Lower leg skin (tissue), 4 donors: ENCODE measurements around the gene KCTD16. TPM values are rescaled to one million over a fixed set of nuclear protein-coding genes. Genes with fewer than 3 reads are reported as not detected.

Experiments
- DNase-seq, 2 donors: peaks; one replicate each; pipeline ENCODE4 v3.0.0-alpha.2; 2019; ENCODE audit warnings: low spot score in 2 of 2
- H3K4me3 ChIP-seq: fragments of 200-600 bp; sonication (generic); 2 replicates; pipeline ENCODE4 v1.5.1; 2017; ENCODE audit warnings: mild to moderate bottlenecking, low read depth; ENCODE audit not compliant: poor library complexity, severe bottlenecking
- POLR2A ChIP-seq, 2 donors: fragments of 450-650 bp; IDR thresholded peaks; one replicate each; pipeline ENCODE4 v1.6.1; 2016 to 2017; ENCODE audit warnings: antibody characterized with exemption in 2 of 2, mild to moderate bottlenecking in 1 of 2, moderate library complexity in 1 of 2
- WGBS, 2 donors: methylation state at CpG; one replicate each; pipeline ENCODE4 v1.1.5; 2018; 5-methylcytosine and 5-hydroxymethylcytosine counted together
- intact Hi-C: fragments of 100-400 bp; cut with DNase I; formaldehyde crosslinking; loops from one replicate; pipeline ENCODE4 v1.15.0; 2023; ENCODE audit warnings: low total_unique reads
- total RNA-seq, 4 donors: library from RNA; depleted of rRNA; stranded (reverse); fragments of >200 nt; gene quantifications; one replicate each; pipeline ENCODE4 v1.1.0, GENCODE V29; 2016
- TF ChIP-seq, protein P1 (sequence below), 3 donors: fragments of 450-650 bp; IDR thresholded peaks; one replicate each; pipeline ENCODE4 v1.5.1; 2016; ENCODE audit warnings: antibody characterized with exemption in 3 of 3, mild to moderate bottlenecking in 3 of 3, moderate library complexity in 2 of 3

KCTD16 gene
- total RNA-seq, 4 donors from 2014 or later: not detected

DNA sequence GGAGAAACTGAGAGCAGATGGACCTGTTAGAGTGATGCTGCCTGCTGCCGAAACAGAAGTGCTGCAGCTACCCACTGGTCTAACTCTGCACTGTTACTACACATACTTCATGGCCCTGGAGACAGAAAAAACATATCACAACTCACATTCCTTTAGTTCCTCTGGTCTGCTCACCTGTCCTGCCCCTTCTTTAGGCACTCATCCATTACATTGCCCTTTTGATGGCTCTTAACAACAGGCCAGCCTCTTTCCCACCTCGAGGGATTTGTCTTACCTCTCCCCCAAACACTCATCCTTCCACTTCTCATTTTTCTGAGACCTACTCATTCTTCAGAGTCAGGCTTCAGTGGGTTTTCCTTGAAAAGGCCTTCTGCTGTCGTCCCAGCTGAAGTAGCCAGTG, 49.2 kb downstream of the KCTD16 start:
- intact Hi-C loops: no loop called here
- H3K4me3 ChIP-seq: no peak overlapping the region

DNA sequence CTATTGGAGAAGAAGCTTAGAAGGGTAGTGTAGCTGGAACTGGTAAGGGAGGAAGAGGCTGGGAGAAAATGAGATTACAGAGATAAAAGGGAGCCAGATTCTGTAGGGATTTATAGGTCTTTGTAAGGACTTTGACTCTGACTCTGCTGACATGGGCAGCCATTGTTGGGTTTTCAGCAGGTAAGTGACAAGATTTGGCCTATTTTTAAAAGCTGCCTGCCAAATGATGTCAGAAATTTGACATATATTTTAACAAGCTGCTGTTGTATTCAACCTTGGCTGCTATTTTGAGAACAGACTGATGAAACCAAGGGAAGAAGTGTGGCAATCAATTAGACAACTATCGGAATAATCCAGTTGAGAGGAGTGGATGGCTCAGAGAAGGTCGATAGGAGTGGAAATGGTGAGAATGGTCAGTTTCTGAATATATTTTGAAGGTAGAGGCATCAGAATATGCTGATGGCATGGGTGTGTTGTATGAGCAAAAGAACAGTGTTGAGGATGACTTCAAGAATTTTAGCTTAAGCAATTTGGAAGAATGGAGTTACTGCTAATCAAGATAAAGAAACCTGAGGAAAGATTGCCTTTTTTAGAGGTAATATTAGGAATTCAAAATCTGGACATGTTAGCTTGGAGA, 56.8 kb downstream of the KCTD16 start:
- intact Hi-C loops: no loop called here
- no peak for TF ChIP-seq POLR2A (IDR thresholded peaks at IDR 0.05)
- TF ChIP-seq, protein P1, sequence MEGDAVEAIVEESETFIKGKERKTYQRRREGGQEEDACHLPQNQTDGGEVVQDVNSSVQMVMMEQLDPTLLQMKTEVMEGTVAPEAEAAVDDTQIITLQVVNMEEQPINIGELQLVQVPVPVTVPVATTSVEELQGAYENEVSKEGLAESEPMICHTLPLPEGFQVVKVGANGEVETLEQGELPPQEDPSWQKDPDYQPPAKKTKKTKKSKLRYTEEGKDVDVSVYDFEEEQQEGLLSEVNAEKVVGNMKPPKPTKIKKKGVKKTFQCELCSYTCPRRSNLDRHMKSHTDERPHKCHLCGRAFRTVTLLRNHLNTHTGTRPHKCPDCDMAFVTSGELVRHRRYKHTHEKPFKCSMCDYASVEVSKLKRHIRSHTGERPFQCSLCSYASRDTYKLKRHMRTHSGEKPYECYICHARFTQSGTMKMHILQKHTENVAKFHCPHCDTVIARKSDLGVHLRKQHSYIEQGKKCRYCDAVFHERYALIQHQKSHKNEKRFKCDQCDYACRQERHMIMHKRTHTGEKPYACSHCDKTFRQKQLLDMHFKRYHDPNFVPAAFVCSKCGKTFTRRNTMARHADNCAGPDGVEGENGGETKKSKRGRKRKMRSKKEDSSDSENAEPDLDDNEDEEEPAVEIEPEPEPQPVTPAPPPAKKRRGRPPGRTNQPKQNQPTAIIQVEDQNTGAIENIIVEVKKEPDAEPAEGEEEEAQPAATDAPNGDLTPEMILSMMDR (IDR thresholded peaks at IDR 0.05): no peak
- DNase-seq: no peak
- no peak overlapping the region for H3K4me3 ChIP-seq
- WGBS, 2 donors: 75 to 81% methylated on average over 2 of the region's 2 CpGs

More for the DNA sequence above, 49.2 kb downstream of the KCTD16 start:
- WGBS, 2 donors: 71 to 74% methylated on average over 3 of the region's 3 CpGs
- TF ChIP-seq POLR2A (IDR thresholded peaks at IDR 0.05): no peak
- TF ChIP-seq, protein P1 (IDR thresholded peaks at IDR 0.05): no peak
- DNase-seq: no peak

DNA sequence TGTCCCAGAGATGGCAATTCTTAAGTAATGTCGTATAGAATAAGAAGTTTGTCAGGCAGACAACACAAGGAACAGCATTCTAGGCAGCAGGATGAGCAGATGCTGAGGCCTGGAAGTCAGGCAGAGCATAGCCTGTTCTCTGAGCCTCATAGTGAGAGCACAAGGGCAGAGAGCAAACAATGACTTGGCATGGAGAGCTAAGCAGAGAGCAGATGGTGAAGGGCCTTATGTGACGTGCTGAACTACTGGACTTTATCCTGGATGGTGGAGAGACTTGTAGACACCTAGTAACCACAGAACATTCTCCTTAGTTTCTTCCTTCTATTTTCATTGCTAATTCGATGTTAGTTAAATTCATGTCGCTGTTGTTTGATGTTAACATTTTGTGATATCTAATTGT, 60.1 kb downstream of the KCTD16 start:
- 85% methylated on average over 4 of the region's 4 CpGs for WGBS, 2 donors
- no peak overlapping the region for H3K4me3 ChIP-seq
- intact Hi-C loops: no loop called here
- TF ChIP-seq, protein P1 (IDR thresholded peaks at IDR 0.05): no peak
- TF ChIP-seq POLR2A (IDR thresholded peaks at IDR 0.05): no peak
- DNase-seq: no peak

DNA sequence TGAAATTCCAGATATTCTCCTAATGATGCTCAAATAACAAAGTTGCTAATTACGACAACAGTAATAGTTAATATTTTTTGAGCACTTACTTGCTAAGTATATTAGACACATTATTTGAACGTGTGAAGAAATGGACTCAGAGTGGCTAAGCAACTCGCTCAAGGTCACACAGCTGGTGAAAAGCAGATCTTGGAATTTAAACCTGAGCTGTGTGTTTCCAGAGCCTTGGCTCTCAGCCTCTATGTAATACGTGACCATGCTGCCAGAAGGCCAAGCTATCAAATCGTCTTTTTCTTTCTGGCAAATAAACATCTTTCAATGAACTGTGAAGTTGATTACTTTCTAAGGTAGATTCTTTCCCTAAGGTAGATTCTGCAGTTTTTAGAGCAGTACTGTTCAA, 61.6 kb downstream of the KCTD16 start:
- 88 to 89% methylated on average over 5 of the region's 5 CpGs for WGBS, 2 donors
- H3K4me3 ChIP-seq: no peak overlapping the region
- no peak for DNase-seq
- TF ChIP-seq, protein P1 (IDR thresholded peaks at IDR 0.05): no peak
- TF ChIP-seq POLR2A (IDR thresholded peaks at IDR 0.05): no peak
- intact Hi-C loops: no loop called here

DNA sequence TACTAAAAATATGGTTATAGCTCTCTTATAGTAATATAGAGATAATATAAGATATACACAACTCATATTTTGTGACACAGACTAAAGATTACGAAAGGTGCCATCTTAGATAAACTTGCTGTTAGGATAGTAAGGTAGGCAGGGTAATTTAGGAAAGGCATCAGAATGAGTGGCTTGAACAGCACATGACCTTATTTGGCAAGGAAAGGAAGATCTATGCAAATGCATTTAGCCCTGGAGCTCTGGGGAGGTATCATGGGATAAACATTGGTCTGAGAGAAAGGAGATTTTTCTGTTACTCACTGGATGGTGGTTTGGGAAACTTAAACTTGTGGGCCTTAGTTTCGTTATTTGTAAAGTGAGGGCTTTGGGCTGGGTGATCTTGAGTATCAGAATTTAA, 65.8 kb downstream of the KCTD16 start:
- WGBS, 2 donors: 88 to 92% methylated on average over 2 of the region's 2 CpGs
- no peak for DNase-seq
- TF ChIP-seq, protein P1 (IDR thresholded peaks at IDR 0.05): no peak
- no peak for TF ChIP-seq POLR2A (IDR thresholded peaks at IDR 0.05)
- intact Hi-C loops: no loop called here
- H3K4me3 ChIP-seq: no peak overlapping the region

DNA sequence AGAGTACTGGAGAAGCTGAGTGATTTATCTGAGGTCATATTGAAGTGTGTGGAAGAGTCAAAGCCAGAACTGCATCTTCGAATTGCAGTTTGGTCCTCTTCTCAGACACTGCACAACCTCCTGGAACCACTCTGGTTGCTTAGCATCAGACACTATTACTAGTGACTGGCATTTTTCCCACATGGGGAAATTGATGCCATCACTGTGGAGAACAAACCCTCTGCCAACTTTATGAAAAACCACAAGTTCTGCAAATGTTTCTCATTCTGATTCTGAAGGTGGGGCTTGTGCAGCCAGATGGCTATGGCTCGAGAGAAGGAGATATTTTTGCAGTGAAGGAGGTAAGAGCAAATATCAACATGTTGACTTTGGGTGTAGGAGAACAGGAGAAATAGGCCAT, 67.2 kb downstream of the KCTD16 start:
- TF ChIP-seq, protein P1 (IDR thresholded peaks at IDR 0.05): no peak
- no peak for TF ChIP-seq POLR2A (IDR thresholded peaks at IDR 0.05)
- intact Hi-C loops: no loop called here
- WGBS, 2 donors: 20 to 31% methylated on average over 2 of the region's 2 CpGs
- H3K4me3 ChIP-seq: no peak overlapping the region
- DNase-seq: no peak
